Liver (tissue), 9 donors: ENCODE measurements around the gene KRTAP5-1. TPM values are rescaled to one million over a fixed set of nuclear protein-coding genes. Genes with fewer than 3 reads are reported as not detected.

ENCODE experiments used
- DNase-seq: peaks from one replicate; pipeline ENCODE4 v3.0.0-alpha.2; 2017; ENCODE audit warnings: low spot score
- H3K27ac ChIP-seq, 2 donors: one replicate each; pipeline ENCODE4 v1.7.0; 2013; ENCODE audit warnings: inconsistent platforms in 2 of 2, low read length in 2 of 2, control low read depth in 1 of 2, low read depth in 1 of 2, mild to moderate bottlenecking in 1 of 2
- H3K27me3 ChIP-seq, 4 donors: one replicate each; pipeline versions ENCODE4 v1.6.1 to v1.7.0; 2013; ENCODE audit warnings: low read length in 3 of 4, inconsistent platforms in 1 of 4, mild to moderate bottlenecking in 1 of 4, moderate library complexity in 1 of 4; ENCODE audit not compliant: control insufficient read depth in 4 of 4, insufficient read depth in 4 of 4
- H3K36me3 ChIP-seq, 4 donors: one replicate each; pipeline versions ENCODE4 v1.6.1 to v1.7.0; 2013; ENCODE audit warnings: low read length in 3 of 4, mild to moderate bottlenecking in 3 of 4, low read depth in 1 of 4, moderate library complexity in 1 of 4; ENCODE audit not compliant: control insufficient read depth in 4 of 4, insufficient read depth in 3 of 4
- H3K4me1 ChIP-seq, 4 donors: one replicate each; pipeline versions ENCODE4 v1.6.1 to v1.7.0; 2013; ENCODE audit warnings: low read length in 3 of 4, mild to moderate bottlenecking in 3 of 4, moderate library complexity in 1 of 4; ENCODE audit not compliant: control insufficient read depth in 4 of 4, insufficient read depth in 4 of 4
- H3K4me3 ChIP-seq, 3 donors: one replicate each; pipeline versions ENCODE4 v1.6.1 to v1.7.0; 2013; ENCODE audit warnings: low read length in 3 of 3, control low read depth in 1 of 3, low read depth in 1 of 3, mild to moderate bottlenecking in 1 of 3
- H3K9ac ChIP-seq, 2 donors: one replicate each; pipeline ENCODE4 v1.7.0; 2013; ENCODE audit warnings: low read length in 2 of 2, mild to moderate bottlenecking in 2 of 2, moderate library complexity in 2 of 2, control low read depth in 1 of 2, low read depth in 1 of 2
- H3K9me3 ChIP-seq, 4 donors: one replicate each; pipeline versions ENCODE4 v1.6.1 to v1.7.0; 2013; ENCODE audit warnings: low read length in 3 of 4; ENCODE audit not compliant: control insufficient read depth in 4 of 4
- RAD21 ChIP-seq, 2 donors: IDR thresholded peaks; 2 replicates each; pipeline ENCODE4 v1.6.1; 2016; ENCODE audit warnings: antibody characterized with exemption in 2 of 2, mild to moderate bottlenecking in 2 of 2
- SP1 ChIP-seq: IDR thresholded peaks from 2 replicates; pipeline ENCODE4 v1.6.1; 2018; ENCODE audit warnings: antibody characterized with exemption, mild to moderate bottlenecking
- TAF1 ChIP-seq: conservative IDR thresholded peaks from 2 replicates; pipeline ENCODE4 v1.6.1; 2016; ENCODE audit warnings: antibody characterized with exemption, mild to moderate bottlenecking
- WGBS: extraction: QIAGEN DNeasy Blood & Tissue Kit; methylation state at CpG from one replicate; pipeline ENCODE4 v1.1.7; 2013; 5-methylcytosine and 5-hydroxymethylcytosine counted together
- polyA plus RNA-seq, 2 donors: library from polyadenylated mRNA; stranded (reverse) in 1 of 2; unstranded in 1 of 2; fragments of 200-250 nt in 1 of 2; fragments of >200 nt in 1 of 2; fragmentation: Nextera tagmentation in 1 of 2; extraction: Ambion mirVana in 1 of 2; gene quantifications; one replicate each; pipeline versions ENCODE4 v1.2.1 to v1.2.3, GENCODE V29; 2013 to 2015
- total RNA-seq, 2 donors: library from RNA; depleted of rRNA; stranded (reverse); fragments of >200 nt; gene quantifications; one replicate each; pipeline ENCODE4 v1.2.3, GENCODE V29; 2014
- TF ChIP-seq, protein P1 (sequence below): fragments of 150-350 bp; IDR thresholded peaks from 2 replicates; pipeline ENCODE4 v1.5.1; 2017; ENCODE audit warnings: improper control_type of control experiment, low read depth, low read length; ENCODE audit not compliant: missing input control
- TF ChIP-seq, protein P2 (sequence below): IDR thresholded peaks from 2 replicates; pipeline ENCODE4 v1.6.1; 2016; ENCODE audit warnings: antibody characterized with exemption
- donor health status: healthy.
- donor health status: healthy.
- donor health status: healthy.
- donor health status: healthy.
- donor health status: healthy.

Gene KRTAP5-1
- total and polyA plus RNA-seq, 4 donors: not detected

GRCh38 chr11:1548221-1549070 lies 36.6 kb downstream of the KRTAP5-1 start:
- H3K36me3 ChIP-seq: no peaks in the 10 kb centered on the region
- no peak overlapping the region for H3K9ac ChIP-seq
- no peaks in the 10 kb centered on the region for H3K9me3 ChIP-seq
- WGBS: 13% methylated on average over 34 of the region's 34 CpGs
- no peak for DNase-seq
- H3K4me1 ChIP-seq: peaks cover 2 to 23% (median 12%) of the 10 kb centered on the region in 4 donors
- H3K4me3 ChIP-seq: no peak overlapping the region
- peaks cover 0 to 2% (median 0%) of the 10 kb centered on the region in 4 donors for H3K27me3 ChIP-seq
- H3K27ac ChIP-seq: no peak overlapping the region
- TF ChIP-seq SP1: peak; percentile 27
- no peak for TF ChIP-seq RAD21 (IDR thresholded peaks at IDR 0.05)

GRCh38 chr11:1547467-1548098 lies 37.5 kb downstream of the KRTAP5-1 start:
- peaks cover 2 to 27% (median 13%) of the 10 kb centered on the region in 4 donors for H3K4me1 ChIP-seq
- H3K36me3 ChIP-seq: no peaks in the 10 kb centered on the region
- H3K4me3 ChIP-seq: peak overlapping the region in 1 of 3 donors; percentile 31
- H3K27me3 ChIP-seq: peaks cover 0 to 2% (median 0%) of the 10 kb centered on the region in 4 donors
- no peak for TF ChIP-seq TAF1
- H3K27ac ChIP-seq: no peak overlapping the region
- DNase-seq: no peak
- no peaks in the 10 kb centered on the region for H3K9me3 ChIP-seq
- 17% methylated on average over 33 of the region's 33 CpGs for WGBS
- no peak overlapping the region for H3K9ac ChIP-seq

- Histone ChIP-seq H3K36me3 (no peaks in the 10 kb centered on the region), H3K27me3 (peaks cover 0 to 2% (median 0%) of the 10 kb centered on the region in 4 donors), H3K27ac (no peak overlapping the region), H3K9ac (no peak overlapping the region), H3K4me3 (peak overlapping the region in 1 of 3 donors; percentile 31), H3K4me1 (peaks cover 2 to 27% (median 13%) of the 10 kb centered on the region in 4 donors), H3K9me3 (no peaks in the 10 kb centered on the region)
- no peak for DNase-seq
- 3% methylated on average over 106 of the region's 106 CpGs for WGBS
- TF ChIP-seq RAD21 (IDR thresholded peaks at IDR 0.05): peak; percentile 53 to 67
- TF ChIP-seq, protein P1, sequence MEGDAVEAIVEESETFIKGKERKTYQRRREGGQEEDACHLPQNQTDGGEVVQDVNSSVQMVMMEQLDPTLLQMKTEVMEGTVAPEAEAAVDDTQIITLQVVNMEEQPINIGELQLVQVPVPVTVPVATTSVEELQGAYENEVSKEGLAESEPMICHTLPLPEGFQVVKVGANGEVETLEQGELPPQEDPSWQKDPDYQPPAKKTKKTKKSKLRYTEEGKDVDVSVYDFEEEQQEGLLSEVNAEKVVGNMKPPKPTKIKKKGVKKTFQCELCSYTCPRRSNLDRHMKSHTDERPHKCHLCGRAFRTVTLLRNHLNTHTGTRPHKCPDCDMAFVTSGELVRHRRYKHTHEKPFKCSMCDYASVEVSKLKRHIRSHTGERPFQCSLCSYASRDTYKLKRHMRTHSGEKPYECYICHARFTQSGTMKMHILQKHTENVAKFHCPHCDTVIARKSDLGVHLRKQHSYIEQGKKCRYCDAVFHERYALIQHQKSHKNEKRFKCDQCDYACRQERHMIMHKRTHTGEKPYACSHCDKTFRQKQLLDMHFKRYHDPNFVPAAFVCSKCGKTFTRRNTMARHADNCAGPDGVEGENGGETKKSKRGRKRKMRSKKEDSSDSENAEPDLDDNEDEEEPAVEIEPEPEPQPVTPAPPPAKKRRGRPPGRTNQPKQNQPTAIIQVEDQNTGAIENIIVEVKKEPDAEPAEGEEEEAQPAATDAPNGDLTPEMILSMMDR: peak; percentile 59
- TF ChIP-seq, protein P2, sequence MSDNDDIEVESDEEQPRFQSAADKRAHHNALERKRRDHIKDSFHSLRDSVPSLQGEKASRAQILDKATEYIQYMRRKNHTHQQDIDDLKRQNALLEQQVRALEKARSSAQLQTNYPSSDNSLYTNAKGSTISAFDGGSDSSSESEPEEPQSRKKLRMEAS: no peak
Measured at GRCh38 chr11:1546536-1547466, 38.3 kb downstream of the KRTAP5-1 start.
